ENCODE results near the gene FBXO2. TPM values are rescaled to one million over a fixed set of nuclear protein-coding genes. Genes with fewer than 3 reads are reported as not detected.

The FBXO2 gene
- total RNA-seq, 1 donor from 2014 or later, result 1.4 TPM

DNA sequence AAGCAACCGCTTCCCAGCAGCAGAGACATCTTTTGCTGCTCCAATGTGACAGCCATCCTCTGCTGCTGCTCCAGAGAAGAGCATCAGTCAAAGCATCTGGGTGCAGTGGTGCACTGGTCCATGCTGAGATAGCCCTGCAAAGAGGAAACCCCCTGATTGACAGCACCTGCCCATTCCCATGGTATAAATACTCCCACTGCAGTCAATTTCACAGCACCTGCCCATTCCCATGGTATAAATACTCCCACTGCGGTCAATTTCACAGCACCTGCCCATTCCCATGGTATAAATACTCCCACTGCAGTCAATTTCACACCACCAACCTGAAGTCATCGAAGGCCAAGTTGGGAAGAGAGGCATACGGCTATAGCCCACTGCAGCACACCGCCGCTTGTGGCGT, 25.5 kb downstream of the FBXO2 start:
- DNase-seq (ENCODE audit: extremely low spot score, unreplicated experiment), result no peak
- no peak overlapping the region for H3K27ac Mint-ChIP-seq (ENCODE audit: unreplicated experiment)
- H3K4me1 Mint-ChIP-seq (ENCODE audit: unreplicated experiment), result no peaks in the 10 kb centered on the region
- no peaks in the 10 kb centered on the region for H3K36me3 Mint-ChIP-seq (ENCODE audit: unreplicated experiment)
- no peak overlapping the region for H3K4me3 Mint-ChIP-seq (ENCODE audit: unreplicated experiment)
- TF ChIP-seq, protein P1, sequence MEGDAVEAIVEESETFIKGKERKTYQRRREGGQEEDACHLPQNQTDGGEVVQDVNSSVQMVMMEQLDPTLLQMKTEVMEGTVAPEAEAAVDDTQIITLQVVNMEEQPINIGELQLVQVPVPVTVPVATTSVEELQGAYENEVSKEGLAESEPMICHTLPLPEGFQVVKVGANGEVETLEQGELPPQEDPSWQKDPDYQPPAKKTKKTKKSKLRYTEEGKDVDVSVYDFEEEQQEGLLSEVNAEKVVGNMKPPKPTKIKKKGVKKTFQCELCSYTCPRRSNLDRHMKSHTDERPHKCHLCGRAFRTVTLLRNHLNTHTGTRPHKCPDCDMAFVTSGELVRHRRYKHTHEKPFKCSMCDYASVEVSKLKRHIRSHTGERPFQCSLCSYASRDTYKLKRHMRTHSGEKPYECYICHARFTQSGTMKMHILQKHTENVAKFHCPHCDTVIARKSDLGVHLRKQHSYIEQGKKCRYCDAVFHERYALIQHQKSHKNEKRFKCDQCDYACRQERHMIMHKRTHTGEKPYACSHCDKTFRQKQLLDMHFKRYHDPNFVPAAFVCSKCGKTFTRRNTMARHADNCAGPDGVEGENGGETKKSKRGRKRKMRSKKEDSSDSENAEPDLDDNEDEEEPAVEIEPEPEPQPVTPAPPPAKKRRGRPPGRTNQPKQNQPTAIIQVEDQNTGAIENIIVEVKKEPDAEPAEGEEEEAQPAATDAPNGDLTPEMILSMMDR (IDR thresholded peaks at IDR 0.05), result no peak
- H3K9me3 Mint-ChIP-seq (ENCODE audit: unreplicated experiment), result no peaks in the 10 kb centered on the region
- H3K27me3 Mint-ChIP-seq (ENCODE audit: unreplicated experiment), result peaks cover 9% of the 10 kb centered on the region

DNA sequence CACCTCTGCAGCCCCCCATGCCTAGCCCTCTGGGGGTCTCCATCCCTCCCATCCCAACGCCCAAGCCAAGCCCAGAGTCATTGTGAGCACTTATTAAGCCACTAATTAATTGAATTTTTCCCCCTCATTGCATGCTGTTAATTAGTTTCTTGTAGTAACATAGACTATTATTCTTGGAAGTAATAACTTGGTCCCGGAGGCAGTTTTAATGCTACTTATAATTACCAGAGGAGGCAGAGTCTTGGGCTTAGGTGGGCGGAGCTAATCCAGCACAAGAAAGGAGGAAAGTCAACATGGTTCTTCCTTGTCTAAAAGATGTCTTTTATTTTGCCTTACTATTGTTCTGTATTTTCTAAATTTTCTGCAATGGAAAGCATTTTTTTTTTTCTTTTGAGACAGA, 27.7 kb downstream of the FBXO2 start:
- TF ChIP-seq, protein P1 (IDR thresholded peaks at IDR 0.05), result no peak
- H3K4me1 Mint-ChIP-seq (ENCODE audit: unreplicated experiment), result no peaks in the 10 kb centered on the region
- no peak overlapping the region for H3K27ac Mint-ChIP-seq (ENCODE audit: unreplicated experiment)
- no peak overlapping the region for H3K4me3 Mint-ChIP-seq (ENCODE audit: unreplicated experiment)
- H3K27me3 Mint-ChIP-seq (ENCODE audit: unreplicated experiment), result peaks cover 9% of the 10 kb centered on the region
- H3K9me3 Mint-ChIP-seq (ENCODE audit: unreplicated experiment), result no peaks in the 10 kb centered on the region
- no peak for DNase-seq (ENCODE audit: extremely low spot score, unreplicated experiment)
- no peaks in the 10 kb centered on the region for H3K36me3 Mint-ChIP-seq (ENCODE audit: unreplicated experiment)

DNA sequence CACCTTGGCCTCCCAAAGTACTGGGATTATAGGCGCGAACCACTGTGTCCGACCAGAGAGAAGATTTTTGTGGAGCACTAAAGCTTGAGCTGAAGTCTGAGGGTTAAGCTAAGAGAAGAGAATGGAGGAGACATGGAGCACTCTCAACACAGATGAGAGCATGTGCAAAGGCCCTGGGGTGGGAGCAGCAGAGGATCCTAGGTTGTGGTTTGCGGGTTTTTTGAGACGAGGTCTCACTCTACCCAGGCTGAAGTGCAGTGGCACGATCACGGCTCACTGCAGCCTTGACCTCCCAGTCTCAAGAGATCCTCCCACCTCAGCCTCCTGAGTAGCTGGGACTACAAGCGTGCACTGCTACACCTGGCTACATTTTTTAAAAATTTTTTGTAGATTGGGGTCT, 30.5 kb downstream of the FBXO2 start:
- Mint-ChIP-seq H3K27me3 (ENCODE audit: unreplicated experiment) (peaks cover 8% of the 10 kb centered on the region), H3K4me1 (ENCODE audit: unreplicated experiment) (no peaks in the 10 kb centered on the region), H3K36me3 (ENCODE audit: unreplicated experiment) (no peaks in the 10 kb centered on the region), H3K9me3 (ENCODE audit: unreplicated experiment) (no peaks in the 10 kb centered on the region), H3K4me3 (ENCODE audit: unreplicated experiment) (no peak overlapping the region), H3K27ac (ENCODE audit: unreplicated experiment) (no peak overlapping the region)
- TF ChIP-seq, protein P1 (IDR thresholded peaks at IDR 0.05), result no peak
- no peak for DNase-seq (ENCODE audit: extremely low spot score, unreplicated experiment)

GRCh38 chr1:11622398-11622797, 31.8 kb downstream of the FBXO2 start:
- Mint-ChIP-seq H3K9me3 (ENCODE audit: unreplicated experiment) (no peaks in the 10 kb centered on the region), H3K36me3 (ENCODE audit: unreplicated experiment) (no peaks in the 10 kb centered on the region), H3K27ac (ENCODE audit: unreplicated experiment) (no peak overlapping the region), H3K4me1 (ENCODE audit: unreplicated experiment) (no peaks in the 10 kb centered on the region), H3K4me3 (ENCODE audit: unreplicated experiment) (no peak overlapping the region), H3K27me3 (ENCODE audit: unreplicated experiment) (peaks cover 8% of the 10 kb centered on the region)
- DNase-seq (ENCODE audit: extremely low spot score, unreplicated experiment), result no peak
- TF ChIP-seq, protein P1 (IDR thresholded peaks at IDR 0.05), result no peak

GRCh38 chr1:11620924-11621323, 33.3 kb downstream of the FBXO2 start:
- Mint-ChIP-seq H3K27me3 (ENCODE audit: unreplicated experiment) (peaks cover 8% of the 10 kb centered on the region), H3K4me3 (ENCODE audit: unreplicated experiment) (no peak overlapping the region)
- DNase-seq (ENCODE audit: extremely low spot score, unreplicated experiment), result no peak

More at GRCh38 chr1:11620924-11621323, 33.3 kb downstream of the FBXO2 start:
- H3K27ac Mint-ChIP-seq (ENCODE audit: unreplicated experiment), result no peak overlapping the region
- H3K4me1 Mint-ChIP-seq (ENCODE audit: unreplicated experiment), result no peaks in the 10 kb centered on the region
- no peaks in the 10 kb centered on the region for H3K9me3 Mint-ChIP-seq (ENCODE audit: unreplicated experiment)
- TF ChIP-seq, protein P1 (IDR thresholded peaks at IDR 0.05), result no peak
- no peaks in the 10 kb centered on the region for H3K36me3 Mint-ChIP-seq (ENCODE audit: unreplicated experiment)
